Ovary (tissue), 3 donors: ENCODE measurements around the gene PHLDB3.

Experiments
- EP300 ChIP-seq: sonication (generic); formaldehyde crosslinking; IDR thresholded peaks from one replicate; pipeline ENCODE4 v1.6.1; 2017; ENCODE audit warnings: antibody characterized with exemption
- POLR2A ChIP-seq: fragments of 450-650 bp; IDR thresholded peaks from one replicate; pipeline ENCODE4 v1.6.1; 2017; ENCODE audit warnings: antibody characterized with exemption, mild to moderate bottlenecking, moderate library complexity
- TF ChIP-seq, protein P1 (sequence below), 3 donors: fragments of 450-650 bp in 2 of 3; fragments of 200-600 bp in 1 of 3; IDR thresholded peaks; one replicate each; pipeline versions ENCODE4 v1.5.1 to v1.8.0; 2016 to 2022; ENCODE audit warnings: antibody characterized with exemption in 3 of 3, mild to moderate bottlenecking in 1 of 3
- donor health status: DM: no; HTN: no; CAD: no.

DNA sequence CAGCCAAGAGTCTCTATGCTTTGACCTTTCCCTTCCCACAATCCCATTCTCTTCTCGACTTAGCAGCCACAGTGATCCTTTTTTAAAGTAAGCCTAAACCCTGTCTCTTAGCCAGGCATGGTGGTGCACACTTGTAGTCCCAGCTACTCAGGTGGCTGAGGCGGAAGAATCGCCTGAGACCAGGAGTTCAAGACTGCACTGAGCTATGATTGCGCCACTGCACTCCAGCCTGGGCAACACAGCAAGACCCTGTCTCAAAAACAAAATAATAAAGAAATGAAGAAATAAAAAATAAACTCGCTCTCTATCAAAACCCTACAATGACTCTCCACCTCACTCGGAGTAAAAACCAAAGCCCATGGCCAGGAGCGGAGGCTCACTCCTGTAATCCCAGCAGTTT lies 75.2 kb downstream of the PHLDB3 start:
- TF ChIP-seq, protein P1, sequence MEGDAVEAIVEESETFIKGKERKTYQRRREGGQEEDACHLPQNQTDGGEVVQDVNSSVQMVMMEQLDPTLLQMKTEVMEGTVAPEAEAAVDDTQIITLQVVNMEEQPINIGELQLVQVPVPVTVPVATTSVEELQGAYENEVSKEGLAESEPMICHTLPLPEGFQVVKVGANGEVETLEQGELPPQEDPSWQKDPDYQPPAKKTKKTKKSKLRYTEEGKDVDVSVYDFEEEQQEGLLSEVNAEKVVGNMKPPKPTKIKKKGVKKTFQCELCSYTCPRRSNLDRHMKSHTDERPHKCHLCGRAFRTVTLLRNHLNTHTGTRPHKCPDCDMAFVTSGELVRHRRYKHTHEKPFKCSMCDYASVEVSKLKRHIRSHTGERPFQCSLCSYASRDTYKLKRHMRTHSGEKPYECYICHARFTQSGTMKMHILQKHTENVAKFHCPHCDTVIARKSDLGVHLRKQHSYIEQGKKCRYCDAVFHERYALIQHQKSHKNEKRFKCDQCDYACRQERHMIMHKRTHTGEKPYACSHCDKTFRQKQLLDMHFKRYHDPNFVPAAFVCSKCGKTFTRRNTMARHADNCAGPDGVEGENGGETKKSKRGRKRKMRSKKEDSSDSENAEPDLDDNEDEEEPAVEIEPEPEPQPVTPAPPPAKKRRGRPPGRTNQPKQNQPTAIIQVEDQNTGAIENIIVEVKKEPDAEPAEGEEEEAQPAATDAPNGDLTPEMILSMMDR (IDR thresholded peaks at IDR 0.05), result no peak
- TF ChIP-seq EP300 (no peak), POLR2A (no peak)
